ENCODE results near the gene ZNF71.
"Not testable (repeated sequence)": the region's sequence is repeated elsewhere in the genome, so short reads cannot be mapped to it uniquely, and the experiment has no call there.

Gene ZNF71

DNA sequence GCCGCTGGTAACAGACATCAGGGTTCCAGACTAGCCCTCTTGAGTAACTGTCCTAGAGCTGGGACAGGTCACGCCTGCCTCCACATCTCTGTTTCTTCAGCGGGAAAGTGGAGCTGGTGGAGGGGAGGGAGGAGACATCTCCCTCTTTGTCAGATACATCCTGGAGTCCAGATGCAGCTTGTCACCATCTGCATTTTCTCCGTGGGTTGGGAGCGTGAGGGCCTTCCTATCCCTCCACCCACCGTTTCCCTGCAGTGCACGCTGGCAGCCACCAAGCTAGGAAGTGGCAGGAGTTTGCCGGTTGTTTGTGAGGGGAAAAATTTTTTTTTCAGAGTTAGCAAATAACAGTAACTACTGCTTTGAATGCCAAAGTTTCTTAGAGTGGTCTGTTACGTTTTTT lies 27.9 kb downstream of the ZNF71 start:
- DNase-seq, result no peak

DNA sequence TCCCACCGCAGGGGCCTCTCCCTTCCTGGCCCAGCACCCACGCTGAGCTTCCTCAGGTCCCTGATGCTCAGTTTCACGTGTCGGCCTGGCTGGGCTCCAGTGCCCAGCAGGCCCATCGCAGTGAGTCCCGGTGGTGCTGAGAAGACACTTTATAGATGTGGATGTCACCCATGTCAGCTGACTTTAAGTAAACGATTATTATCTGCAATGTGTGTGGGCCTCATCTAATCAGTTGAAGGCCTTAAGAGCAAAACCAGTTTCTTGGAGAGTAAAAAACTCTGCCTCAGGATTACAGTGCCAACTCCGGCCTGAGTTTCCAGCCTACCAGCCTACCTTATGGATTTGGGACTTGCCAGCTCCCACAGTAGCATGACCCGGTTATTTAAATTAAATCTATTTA lies 30.6 kb downstream of the ZNF71 start:
- DNase-seq, result no peak

DNA sequence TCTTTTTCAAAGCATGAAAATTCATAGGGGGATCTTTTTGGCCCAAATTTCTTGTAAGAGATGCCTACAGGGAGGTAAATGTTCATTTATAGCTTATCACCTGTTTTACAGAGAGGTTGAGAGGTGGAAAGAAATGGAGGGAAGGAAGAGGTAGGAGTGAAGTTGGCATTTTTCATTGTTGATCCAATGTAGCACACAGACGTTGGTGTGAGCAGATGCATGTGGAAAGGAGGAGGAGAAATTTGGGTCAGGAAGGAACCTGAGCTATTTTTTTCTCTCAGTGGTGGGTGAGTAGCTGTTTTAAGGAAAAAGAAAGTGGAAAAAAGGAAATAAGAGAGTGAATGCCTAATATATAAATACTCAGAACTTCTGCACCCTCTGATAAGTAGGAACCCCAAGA lies 37.9 kb downstream of the ZNF71 start:
- DNase-seq, result no peak

DNA sequence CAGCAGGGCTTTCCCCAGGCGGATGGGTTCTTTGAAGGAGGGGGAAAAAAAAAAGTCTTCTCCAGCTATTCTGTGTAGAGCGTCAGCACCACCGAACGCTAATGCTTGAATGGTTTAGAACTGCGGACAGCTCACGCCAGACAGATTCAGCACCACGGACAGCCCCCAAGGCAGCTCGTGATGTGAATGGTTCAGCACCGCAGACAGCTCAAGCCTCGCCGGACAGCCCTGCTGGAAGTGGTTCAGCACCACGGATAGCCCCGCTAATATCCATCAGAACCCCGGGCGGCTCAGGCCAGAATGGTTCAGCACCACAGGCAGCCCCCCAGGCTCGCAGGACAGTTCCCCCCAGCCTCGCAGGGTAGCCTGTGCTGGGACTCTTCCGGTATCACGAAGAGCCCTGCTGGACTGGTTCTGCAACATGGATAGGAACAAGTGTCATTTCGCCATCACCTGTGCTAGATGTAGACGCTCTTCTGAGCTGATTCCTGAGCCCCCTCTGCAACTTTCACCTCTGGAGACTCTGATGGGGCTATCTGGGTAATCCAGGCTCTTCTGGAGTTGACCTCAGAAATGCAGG lies 43.0 kb downstream of the ZNF71 start:
- no peak for DNase-seq

DNA sequence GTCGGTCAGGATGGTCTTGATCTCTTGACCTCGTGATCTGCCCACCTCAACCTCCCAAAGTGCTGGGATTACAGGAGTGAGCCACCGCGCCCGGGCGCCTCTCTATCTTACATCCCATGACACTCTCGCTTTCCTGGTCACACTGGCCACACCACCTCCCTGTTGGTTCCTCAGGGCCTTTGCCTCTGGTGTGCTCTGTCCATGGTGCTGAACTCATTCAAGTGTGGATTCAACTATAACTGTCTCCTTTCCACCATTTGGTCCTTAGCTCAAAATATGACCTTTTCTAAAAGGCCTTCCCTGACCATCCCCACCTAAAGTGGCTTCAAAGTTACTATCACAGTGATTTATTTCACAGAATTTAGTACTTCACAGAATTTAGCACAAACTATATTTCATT lies 44.1 kb downstream of the ZNF71 start:
- no peak for DNase-seq

DNA sequence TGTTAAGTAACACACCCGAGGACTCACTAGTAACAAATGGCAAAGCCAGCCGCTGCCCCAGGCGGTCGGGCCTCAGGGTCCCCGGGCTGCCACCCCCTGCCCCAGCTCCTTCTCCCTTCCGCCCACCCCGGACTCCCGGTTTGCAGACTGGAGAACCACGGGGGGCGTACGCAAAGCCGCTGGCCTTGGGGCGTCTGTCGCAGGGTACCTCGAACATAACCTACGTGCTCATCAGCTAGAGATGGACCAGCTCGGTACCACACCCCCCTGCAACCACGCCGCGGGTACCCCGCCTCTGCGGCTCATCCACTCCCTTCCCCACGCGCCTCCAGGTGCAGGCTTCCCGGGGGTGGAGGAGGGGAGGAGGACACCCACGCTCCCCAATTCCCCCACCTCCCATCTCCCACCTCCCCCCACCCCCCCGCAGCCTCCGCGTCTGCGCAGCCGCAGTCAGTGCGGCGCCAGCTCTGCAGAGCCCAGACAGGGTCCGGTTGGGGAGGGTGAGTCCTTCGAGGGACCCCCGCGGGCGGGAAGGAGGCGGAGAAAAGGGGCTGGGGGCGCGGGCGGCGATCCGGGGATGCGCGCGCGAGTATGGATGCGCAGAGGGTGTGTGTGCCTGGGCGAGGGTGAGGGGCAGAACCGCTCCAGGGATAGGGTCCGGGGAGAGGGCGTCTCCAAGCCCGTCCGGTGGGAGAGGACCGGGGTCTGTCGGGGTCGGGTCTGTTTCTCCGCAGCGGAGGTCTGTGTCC lies 47.8 kb downstream of the ZNF71 start, which contains the start of gene SMIM17:
Gene SMIM17, plus strand, starts transcription at position 449 of the 749 bp plus-strand sequence. CDS start 2,509 bp downstream, outside the sequence.
- DNase-seq, result no peak

DNA sequence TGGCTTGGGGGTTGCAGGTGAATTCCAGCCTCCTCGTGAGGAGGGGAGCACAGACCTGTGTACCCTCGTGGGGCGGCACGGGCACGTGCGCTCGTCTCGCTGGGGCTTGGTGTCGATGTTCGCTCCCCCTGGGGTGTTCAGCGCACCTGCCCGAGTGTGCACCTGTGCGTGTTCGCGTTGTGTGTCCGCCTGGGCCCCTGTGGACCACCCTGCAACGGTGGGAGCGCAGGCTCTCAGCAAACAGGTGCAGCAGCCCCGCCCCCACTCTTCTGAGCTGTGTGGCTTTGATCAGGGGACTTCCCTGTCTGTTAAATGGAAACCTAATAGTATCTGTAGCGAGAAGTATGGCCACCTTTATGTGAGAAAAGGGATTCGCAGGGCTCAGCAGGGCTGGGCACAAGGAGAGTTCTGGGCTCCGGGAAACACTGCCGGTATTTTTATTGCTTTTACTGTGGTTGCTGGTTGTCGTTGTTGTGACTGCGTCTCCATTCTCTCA lies 48.4 kb downstream of the ZNF71 start:
- DNase-seq, result no peak

DNA sequence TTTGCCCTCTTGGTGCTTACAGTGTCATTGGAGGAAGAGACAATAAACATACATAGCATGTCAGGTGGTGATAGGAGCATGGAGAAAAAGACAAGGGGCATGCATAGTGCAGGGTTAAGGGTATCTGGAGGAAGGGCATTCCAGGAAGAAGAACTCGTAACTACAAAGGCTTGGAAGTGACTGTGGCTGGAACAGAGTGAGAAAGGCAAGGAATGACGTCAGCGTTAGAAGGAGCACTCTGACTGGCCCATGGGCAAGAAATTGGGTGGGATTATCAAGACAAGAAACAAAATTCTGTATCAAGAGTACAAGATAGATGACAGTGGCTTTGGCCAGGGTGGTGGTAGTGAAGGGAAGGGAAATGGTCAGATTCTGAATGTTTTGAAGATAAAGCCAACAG lies 59.0 kb downstream of the ZNF71 start:
- DNase-seq, result no peak

DNA sequence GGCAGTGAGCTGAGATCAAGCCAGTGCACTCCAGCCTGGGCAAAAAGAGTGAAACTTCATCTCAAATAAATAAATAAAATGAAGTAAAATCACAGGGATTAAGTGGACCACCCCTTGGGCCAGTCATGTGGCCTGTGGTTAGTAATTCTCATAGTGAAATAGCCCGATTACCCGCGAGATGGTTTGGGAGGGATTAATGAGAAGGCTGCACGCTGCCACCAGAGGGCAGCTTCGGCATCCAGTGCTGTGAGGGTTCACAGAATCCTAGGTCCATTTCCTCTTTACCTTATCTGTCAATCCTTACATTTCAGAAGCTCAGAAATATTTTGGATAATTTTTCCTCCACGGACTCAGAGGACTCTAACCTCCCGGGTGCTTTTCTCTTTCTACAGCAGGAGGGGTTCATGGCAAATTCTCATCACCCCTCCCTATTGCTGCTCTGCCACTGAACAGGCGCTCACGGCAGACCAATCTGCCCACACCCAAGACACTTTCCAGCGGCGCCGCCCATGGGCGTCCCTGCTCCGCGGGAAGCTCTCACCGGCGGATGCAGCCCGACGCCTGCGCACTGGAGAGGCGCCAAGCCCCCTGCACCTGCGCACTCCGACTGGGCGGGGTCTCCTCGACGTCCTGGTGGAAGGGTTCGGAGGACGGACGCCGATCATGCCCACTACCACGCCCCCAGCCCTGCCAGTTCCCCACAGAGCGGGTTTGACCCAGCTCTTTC lies 65.4 kb downstream of the ZNF71 start:
- DNase-seq, result no peak

DNA sequence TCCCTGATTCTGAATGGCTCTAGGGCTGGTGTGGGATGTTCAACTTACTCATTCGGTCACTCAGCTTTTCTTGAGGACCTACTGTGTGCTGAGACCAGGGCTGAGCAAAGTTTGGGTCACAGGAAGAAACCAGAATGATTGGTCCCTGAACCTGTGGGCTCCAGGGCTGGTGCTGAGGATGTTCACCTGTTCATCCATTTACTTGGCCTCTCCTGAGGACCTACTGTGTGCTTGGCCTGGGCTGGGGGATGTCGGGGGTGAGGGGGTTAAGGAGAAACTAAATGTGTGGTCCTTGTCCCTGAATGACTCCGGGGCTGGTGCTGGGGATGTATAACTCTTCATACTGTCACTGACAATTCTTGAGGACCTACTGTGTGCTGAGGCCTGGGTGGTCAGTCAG lies 66.1 kb downstream of the ZNF71 start:
- no peak for DNase-seq

DNA sequence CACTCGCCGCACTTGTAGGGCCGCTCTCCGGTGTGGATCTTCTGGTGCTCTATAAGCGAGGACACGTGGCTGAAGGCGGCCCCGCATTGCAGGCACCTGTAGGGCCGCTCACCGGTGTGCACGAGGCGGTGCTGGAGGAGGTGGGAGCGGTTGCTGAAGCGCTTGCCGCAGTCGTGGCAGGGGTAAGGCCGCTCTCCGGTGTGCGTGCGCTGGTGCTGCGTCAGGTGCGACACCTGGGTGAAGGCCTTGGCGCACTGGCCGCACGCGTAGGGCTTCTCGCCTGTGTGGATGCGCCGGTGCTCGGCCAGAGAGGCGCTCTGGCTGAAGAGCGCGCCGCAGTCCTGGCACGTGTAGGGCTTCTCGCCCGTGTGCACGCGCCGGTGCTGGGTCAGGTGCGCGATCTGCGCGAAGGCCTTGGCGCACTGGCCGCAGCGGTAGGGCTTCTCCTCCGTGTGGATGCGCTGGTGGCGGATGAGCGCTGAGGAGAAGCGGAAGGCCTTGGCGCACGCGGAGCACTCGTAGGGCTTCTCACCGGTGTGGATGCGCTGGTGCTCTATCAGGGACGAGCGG lies 68.9 kb downstream of the ZNF71 start:
- no peak for DNase-seq

DNA sequence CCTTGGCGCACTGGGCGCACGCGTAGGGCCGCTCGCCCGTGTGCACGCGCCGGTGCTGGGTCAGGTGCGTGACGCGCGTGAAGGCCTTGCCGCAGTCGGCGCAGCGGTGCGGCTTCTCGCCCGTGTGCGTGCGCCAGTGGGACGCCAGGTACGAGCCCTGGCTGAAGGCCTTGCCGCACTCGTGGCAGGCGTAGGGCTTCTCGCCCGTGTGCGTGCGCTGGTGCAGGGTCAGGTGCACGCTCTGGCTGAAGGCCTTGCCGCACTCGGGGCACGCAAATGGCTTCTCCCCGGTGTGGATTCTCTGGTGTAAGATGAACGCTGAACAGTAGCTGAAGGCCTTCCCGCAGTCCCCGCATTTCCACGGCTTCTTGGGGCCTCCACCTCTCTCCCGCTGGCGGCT lies 69.4 kb downstream of the ZNF71 start:
- DNase-seq, result no peak

DNA sequence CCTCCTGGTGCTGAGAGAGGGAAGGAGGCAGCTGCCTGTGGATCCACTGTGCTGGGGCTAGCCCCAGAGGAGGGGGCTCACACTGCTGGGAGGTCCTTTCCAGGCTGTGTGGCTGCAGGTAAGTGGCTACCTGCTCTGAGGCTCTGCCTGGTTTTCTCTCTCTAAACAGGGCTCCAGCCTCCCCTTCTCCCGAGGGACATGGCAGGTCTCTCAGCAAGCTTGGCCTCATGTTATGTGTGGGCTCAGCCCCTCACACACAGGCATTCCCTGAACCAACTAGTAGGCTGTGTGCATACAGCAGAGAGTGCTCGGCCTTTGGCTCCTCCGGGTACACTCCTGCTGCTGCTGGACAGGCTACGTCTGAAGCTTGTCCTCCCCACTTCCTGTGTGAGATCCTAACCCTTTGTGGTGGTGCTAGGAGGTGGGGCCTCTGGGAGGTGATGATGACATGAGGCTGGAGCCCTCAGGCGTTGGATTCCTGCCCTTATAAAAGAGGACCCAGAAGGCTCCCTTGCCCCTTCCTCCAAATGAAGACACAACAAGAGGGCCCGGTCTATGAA lies 72.3 kb downstream of the ZNF71 start:
- DNase-seq, result no peak

DNA sequence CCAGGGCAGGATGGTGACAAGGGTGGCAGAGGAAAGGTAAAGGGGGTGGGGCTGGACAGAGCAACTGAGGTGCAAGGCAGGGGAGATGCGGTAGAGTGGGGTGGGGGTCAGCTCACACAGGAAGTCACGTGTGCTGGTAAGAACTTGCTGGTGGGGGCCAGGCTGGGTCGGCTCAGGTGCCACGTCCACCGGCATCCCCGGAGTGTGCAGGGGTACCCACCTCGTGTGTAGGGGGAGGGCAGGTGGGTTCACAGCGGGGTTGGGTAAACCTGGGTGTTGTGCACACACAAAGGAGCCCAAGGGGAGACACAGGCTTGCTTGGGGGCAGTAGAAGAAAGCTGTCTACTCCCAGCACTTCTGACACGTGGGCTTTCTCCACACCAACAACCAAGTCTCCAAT lies 73.6 kb downstream of the ZNF71 start:
- DNase-seq, result no peak

DNA sequence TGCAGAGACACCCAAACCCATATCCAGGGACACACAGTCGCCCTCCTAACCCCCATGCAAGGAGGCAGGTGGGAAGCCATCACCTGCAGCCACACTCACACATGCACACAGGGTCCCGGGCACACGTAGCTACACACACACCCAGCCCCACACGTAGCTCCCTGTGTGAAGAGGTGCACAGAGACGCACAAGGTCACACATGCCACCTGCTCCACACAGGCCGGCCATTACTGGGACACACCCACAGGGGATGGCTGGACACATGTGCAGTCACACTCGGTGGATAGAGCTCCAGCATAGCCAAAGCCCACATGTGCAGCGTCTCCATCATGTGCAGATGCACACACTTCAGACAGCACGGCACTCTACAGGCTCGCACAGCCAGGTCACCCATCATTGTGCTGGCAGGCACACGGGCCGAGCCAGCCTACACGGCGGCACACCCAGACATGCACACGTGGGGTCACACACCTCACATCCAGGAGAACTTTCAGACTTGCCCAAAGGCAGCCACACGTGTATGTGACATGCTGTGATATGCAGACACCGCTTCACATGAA lies 75.4 kb downstream of the ZNF71 start:
- no peak for DNase-seq

DNA sequence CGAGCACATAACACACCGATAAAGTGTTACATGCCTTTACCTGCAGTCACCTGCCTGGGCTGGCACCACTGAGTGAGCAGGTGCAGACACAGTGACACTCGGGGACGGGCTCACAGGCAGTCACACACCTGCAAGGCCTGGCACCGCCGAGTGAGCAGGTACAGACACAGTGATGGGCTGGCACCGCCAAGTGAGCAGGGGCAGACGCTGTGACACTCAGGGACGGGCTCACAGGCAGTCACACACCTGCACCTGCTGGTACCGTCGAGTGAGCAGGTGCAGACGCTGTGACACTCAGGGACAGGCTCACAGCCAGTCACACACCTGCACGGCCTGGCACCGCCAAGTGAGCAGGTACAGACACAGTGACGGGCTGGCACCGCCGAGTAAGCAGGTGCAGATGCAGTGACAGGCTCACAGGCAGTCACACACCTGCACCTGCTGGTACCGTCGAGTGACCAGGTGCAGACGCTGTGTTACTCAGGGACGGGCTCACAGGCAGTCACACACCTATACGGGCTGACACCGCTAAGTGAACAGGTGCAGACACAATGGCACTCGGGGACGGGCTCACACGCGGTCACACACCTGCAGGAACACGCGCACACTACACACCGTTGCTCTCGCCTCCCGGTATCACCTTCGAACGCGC lies 76.0 kb downstream of the ZNF71 start:
- DNase-seq, result no peak

DNA sequence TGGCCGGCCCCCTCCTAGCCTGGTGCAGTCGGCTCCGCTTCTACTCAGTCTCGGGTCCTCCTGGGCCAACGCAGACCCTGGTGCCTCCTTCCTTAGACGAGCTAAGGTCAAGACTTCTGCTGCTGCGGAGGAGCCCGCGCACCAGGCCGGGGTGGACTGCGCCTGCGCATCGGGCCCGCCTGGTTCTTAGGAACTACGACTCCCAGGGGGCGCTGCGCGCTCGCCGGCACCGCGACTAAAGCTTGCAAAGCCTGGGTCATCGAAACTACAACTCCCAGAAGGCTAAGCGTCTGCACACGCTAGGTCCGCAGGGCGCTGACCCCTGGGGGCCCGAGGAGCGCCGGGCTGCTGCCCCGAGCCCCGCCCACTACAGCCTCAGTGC lies 76.5 kb downstream of the ZNF71 start, which contains the start of gene ZNF835:
Gene ZNF835, minus strand, starts transcription at position 145 of the 382 bp plus-strand sequence. CDS start 6,559 bp downstream, outside the sequence.
- DNase-seq, result no peak

DNA sequence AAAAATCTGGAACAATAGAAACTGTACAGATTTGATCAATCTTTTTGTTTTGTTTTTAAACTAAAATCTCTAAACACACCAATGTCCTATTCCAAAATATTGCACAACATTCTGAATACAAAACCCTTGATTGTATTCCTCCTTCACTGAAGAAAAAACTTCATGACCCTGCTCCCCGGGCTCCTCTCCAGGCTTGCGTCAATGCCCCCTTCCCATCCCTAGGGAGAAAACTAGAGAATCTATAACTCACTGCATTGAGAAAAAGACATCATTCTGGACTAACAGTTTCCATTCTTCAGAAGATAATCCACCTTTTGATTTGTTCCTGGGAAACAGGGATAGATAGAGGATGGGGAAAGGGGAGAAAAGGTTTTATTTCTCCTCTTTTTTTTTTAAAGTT lies 77.5 kb downstream of the ZNF71 start:
- DNase-seq, result not testable (repeated sequence)
